ENCODE results near the gene BDKRB2.

GRCh38 chr14:96252323-96252998 is 47.8 kb downstream of the BDKRB2 start:
- no peak for TF ChIP-seq SPI1 (IDR thresholded peaks at IDR 0.05; ENCODE audit: low read depth, low read length)
- TF ChIP-seq POLR2AphosphoS5 (IDR thresholded peaks at IDR 0.05; ENCODE audit: low read depth, low read length), result no peak
- no peak for TF ChIP-seq POU2F2 (IDR thresholded peaks at IDR 0.05; ENCODE audit: low read depth, low read length)
